H1 (cell line): ENCODE measurements around the gene VAPB. TPM values are rescaled to one million over a fixed set of nuclear protein-coding genes. Genes with fewer than 3 reads are reported as not detected.

Experiments used
- CTCF ChIA-PET: fragments of 300-600 bp; sonication (Branson Sonifier 250); formaldehyde crosslinking; loops from one replicate; lab custom pipeline; 2021; ENCODE audit not compliant: partially characterized antibody; lab: Charles Lee
- POLR2A ChIA-PET: fragments of 300-600 bp; sonication (Branson Sonifier 250); formaldehyde crosslinking; loops from one replicate; lab custom pipeline; 2021; ENCODE audit warnings: inconsistent platforms; ENCODE audit not compliant: partially characterized antibody; lab: Charles Lee
- DNase-seq, 2 experiments: peaks; one replicate each; pipeline versions ENCODE4 v3.0.0 to v3.0.0-alpha.2; 2010 to 2022; ENCODE audit warnings: low spot score in 2 of 2, low read depth in 1 of 2, mixed read lengths in 1 of 2
- FAIRE-seq: peaks from 2 replicates; lab custom pipeline; 2011; peaks lifted over from hg19 to GRCh38; lab: Jason Lieb, UNC
- H2AFZ ChIP-seq: 2 replicates; pipeline ENCODE4 v1.8.1; 2012; ENCODE audit warnings: low read length, inconsistent platforms
- H2AK5ac ChIP-seq: 2 replicates; pipeline ENCODE4 v1.6.1; 2013; ENCODE audit warnings: low read depth, low read length
- H2BK120ac ChIP-seq: replicated peaks from 2 replicates; pipeline ENCODE3; 2013; ENCODE audit warnings: low read depth, low read length, inconsistent platforms
- H2BK12ac ChIP-seq: 2 replicates; pipeline ENCODE4 v1.6.1; 2013; ENCODE audit warnings: low read depth, low read length
- H2BK15ac ChIP-seq: 2 replicates; pipeline ENCODE4 v1.6.1; 2013; ENCODE audit warnings: low read length
- H2BK20ac ChIP-seq: 2 replicates; pipeline ENCODE4 v1.6.1; 2013; ENCODE audit warnings: low read length
- H2BK5ac ChIP-seq: 2 replicates; pipeline ENCODE4 v1.6.1; 2013; ENCODE audit warnings: low read depth, low read length
- H3K14ac ChIP-seq: 2 replicates; pipeline ENCODE4 v1.6.1; 2013; ENCODE audit warnings: inconsistent platforms; ENCODE audit not compliant: insufficient read length
- H3K18ac ChIP-seq: 2 replicates; pipeline ENCODE4 v1.6.1; 2013; ENCODE audit warnings: low read length; ENCODE audit errors: extremely low read depth
- H3K23ac ChIP-seq: 2 replicates; pipeline ENCODE4 v1.6.1; 2013; ENCODE audit warnings: inconsistent platforms; ENCODE audit not compliant: insufficient read length
- H3K23me2 ChIP-seq: 2 replicates; pipeline ENCODE4 v1.6.1; 2013; ENCODE audit warnings: low read depth, low read length
- H3K27ac ChIP-seq: 2 replicates; pipeline ENCODE4 v1.6.1; 2011; ENCODE audit warnings: low read depth, low read length, inconsistent platforms
- H3K27me3 ChIP-seq, 4 experiments: replicated peaks in 1 of 4; 1 replicate in 1 of 4; 2 replicates in 3 of 4; pipeline versions ENCODE4 v1.6.1 to v1.8.1; 2011 to 2013; ENCODE audit warnings: low read length in 3 of 4, mild to moderate bottlenecking in 3 of 4, inconsistent platforms in 2 of 4, mixed read lengths in 2 of 4, moderate library complexity in 1 of 4; ENCODE audit not compliant: control insufficient read depth in 3 of 4, insufficient read depth in 3 of 4; ENCODE audit errors: extremely low read depth in 1 of 4
- H3K36me3 ChIP-seq, 4 experiments: 2 replicates each; pipeline versions ENCODE4 v1.6.1 to v1.8.1; 2011 to 2013; ENCODE audit warnings: mild to moderate bottlenecking in 4 of 4, low read length in 3 of 4, moderate library complexity in 2 of 4, control low read depth in 1 of 4, inconsistent platforms in 1 of 4; ENCODE audit not compliant: insufficient read depth in 4 of 4, control insufficient read depth in 2 of 4
- H3K4ac ChIP-seq: replicated peaks from 2 replicates; pipeline ENCODE3; 2013; ENCODE audit warnings: low read length, low read depth, mixed read lengths, inconsistent platforms; ENCODE audit not compliant: insufficient read length
- H3K4me1 ChIP-seq, 4 experiments: replicated peaks in 1 of 4; 1 replicate in 1 of 4; 2 replicates in 3 of 4; pipeline versions ENCODE4 v1.6.1 to v1.8.1; 2011 to 2013; ENCODE audit warnings: low read length in 3 of 4, inconsistent platforms in 2 of 4, mixed read lengths in 1 of 4; ENCODE audit not compliant: insufficient read depth in 4 of 4, control insufficient read depth in 3 of 4
- H3K4me2 ChIP-seq, 2 experiments: 2 replicates each; pipeline versions ENCODE4 v1.6.1 to v1.8.1; 2011 to 2013; ENCODE audit warnings: low read depth in 2 of 2, low read length in 2 of 2, control low read depth in 1 of 2, inconsistent platforms in 1 of 2, mild to moderate bottlenecking in 1 of 2; ENCODE audit not compliant: insufficient read depth in 1 of 2
- H3K4me3 ChIP-seq, 4 experiments: fragments of 200-600, 300-600 bp in 1 of 4; sonication (generic), shearing (Covaris generic), sonication (Bioruptor Twin) in 1 of 4; 2 replicates each; pipeline versions ENCODE4 v1.5.1 to v1.8.1; 2011 to 2016; ENCODE audit warnings: low read length in 4 of 4, low read depth in 3 of 4, control low read depth in 2 of 4, inconsistent platforms in 2 of 4, mild to moderate bottlenecking in 2 of 4, mixed read lengths in 1 of 4, moderate library complexity in 1 of 4; ENCODE audit not compliant: insufficient read depth in 2 of 4; ENCODE audit errors: extremely low read depth in 1 of 4
- H3K56ac ChIP-seq: replicated peaks from 2 replicates; pipeline ENCODE3; 2013; ENCODE audit warnings: low read depth, mild to moderate bottlenecking, mixed read lengths, low read length, inconsistent platforms; ENCODE audit not compliant: insufficient read length
- H3K79me1 ChIP-seq: 2 replicates; pipeline ENCODE4 v1.6.1; 2013; ENCODE audit warnings: low read depth, low read length, control low read depth
- H3K79me2 ChIP-seq, 2 experiments: 2 replicates each; pipeline versions ENCODE4 v1.6.1 to v1.8.1; 2012 to 2013; ENCODE audit warnings: low read length in 2 of 2, mild to moderate bottlenecking in 2 of 2, inconsistent platforms in 1 of 2; ENCODE audit not compliant: insufficient read depth in 2 of 2, control insufficient read depth in 1 of 2
- H3K9ac ChIP-seq, 4 experiments: replicated peaks in 1 of 4; 1 replicate in 1 of 4; 2 replicates in 3 of 4; pipeline versions ENCODE4 v1.6.1 to v1.8.1; 2011 to 2013; ENCODE audit warnings: low read depth in 3 of 4, low read length in 3 of 4, control low read depth in 2 of 4, mild to moderate bottlenecking in 2 of 4, moderate library complexity in 2 of 4, inconsistent platforms in 1 of 4; ENCODE audit errors: extremely low read depth in 1 of 4
- H3K9me3 ChIP-seq, 2 experiments: 2 replicates each; pipeline versions ENCODE4 v1.6.1 to v1.8.1; 2012 to 2013; ENCODE audit warnings: mild to moderate bottlenecking in 2 of 2, moderate library complexity in 2 of 2, control low read depth in 1 of 2, inconsistent platforms in 1 of 2, low read depth in 1 of 2, low read length in 1 of 2, mixed read lengths in 1 of 2; ENCODE audit not compliant: insufficient read depth in 2 of 2
- H4K20me1 ChIP-seq, 2 experiments: replicated peaks in 1 of 2; 2 replicates each; pipeline versions ENCODE3 to v1.8.1; 2011 to 2013; ENCODE audit warnings: inconsistent platforms in 2 of 2, low read length in 2 of 2, mild to moderate bottlenecking in 1 of 2; ENCODE audit not compliant: insufficient read depth in 2 of 2, control insufficient read depth in 1 of 2
- H4K5ac ChIP-seq: 2 replicates; pipeline ENCODE4 v1.6.1; 2013; ENCODE audit warnings: low read length, low read depth, mixed read lengths, inconsistent platforms; ENCODE audit not compliant: insufficient read length
- H4K8ac ChIP-seq: 2 replicates; pipeline ENCODE4 v1.8.0; 2013; ENCODE audit warnings: mild to moderate bottlenecking, moderate library complexity, low read length, inconsistent platforms; ENCODE audit not compliant: insufficient read depth; ENCODE audit errors: extremely low read depth
- H4K91ac ChIP-seq: replicated peaks from 2 replicates; pipeline ENCODE3; 2013; ENCODE audit warnings: low read length, mixed read lengths, inconsistent platforms; ENCODE audit not compliant: insufficient read length
- FOSL1 ChIP-seq: IDR thresholded peaks from 2 replicates; pipeline ENCODE4 v1.6.1; 2011; ENCODE audit warnings: mild to moderate bottlenecking, low read depth, low read length, moderate library complexity; ENCODE audit not compliant: insufficient read depth
- HDAC2 ChIP-seq, 2 experiments: fragments of 300-600 bp in 1 of 2; sonication (generic) in 1 of 2; IDR thresholded peaks; 2 replicates each; pipeline ENCODE4 v1.6.1; 2011 to 2012; ENCODE audit warnings: low read depth in 2 of 2, low read length in 2 of 2, mild to moderate bottlenecking in 2 of 2, moderate library complexity in 2 of 2, borderline replicate concordance in 1 of 2, inconsistent platforms in 1 of 2
- KDM1A ChIP-seq: fragments of 200-600, 300-600 bp; sonication (generic); IDR thresholded peaks from 2 replicates; pipeline ENCODE4 v1.7.1; 2016; ENCODE audit warnings: mild to moderate bottlenecking, low read length, borderline replicate concordance
- WGBS, 2 experiments: shearing (Covaris generic) in 1 of 2; methylation state at CpG; one replicate each; pipeline versions ENCODE4 v1.1.6 to v1.1.7; 2013 to 2015; ENCODE audit warnings: low lambda C conversion rate in 2 of 2, mixed read lengths in 2 of 2, inconsistent platforms in 1 of 2, low coverage in 1 of 2, missing lambda C conversion rate in 1 of 2; ENCODE audit not compliant: insufficient replicate concordance in 2 of 2, insufficient coverage in 1 of 2, insufficient read length in 1 of 2; ENCODE audit errors: extremely low coverage in 1 of 2, missing lambda C conversion rate in 1 of 2; 5-methylcytosine and 5-hydroxymethylcytosine counted together
- polyA plus RNA-seq, 7 experiments: library from polyadenylated mRNA; depleted of rRNA in 3 of 7; stranded (reverse) in 5 of 7; unstranded in 2 of 7; fragments of >200 nt in 5 of 7; fragments of 200-250 nt in 2 of 7; gene quantifications; 1 replicate in 5 of 7; 2 replicates in 1 of 7; 4 replicates in 1 of 7; pipeline versions ENCODE4 v1.2.1 to v1.2.3, GENCODE V29; 2011 to 2013; ENCODE audit warnings: missing spikeins in 2 of 7, mixed read lengths in 2 of 7
- total RNA-seq: library from RNA; stranded (reverse); fragmentation: NEBNext Ultra II Directional; extraction: Animal tissue kit (Norgen Biotek cat#: 25700); gene quantifications from 2 replicates; pipeline ENCODE4 v1.2.1, GENCODE V29; 2021

Gene VAPB
- total and polyA plus RNA-seq, 2 of the 8 experiments (the other 6 are each of a cell fraction or from before 2014, with no cell fraction given): 24.4 to 62.8 TPM

GRCh38 chr20:58486207-58486606, 97.2 kb downstream of the VAPB start:
- no peak overlapping the region for H2BK15ac ChIP-seq
- DNase-seq (no peak), FAIRE-seq (no peak)
- H3K4me2 ChIP-seq: no peak overlapping the region
- H3K4me3 ChIP-seq: peak overlapping the region in 1 of 4 experiments; percentile 9; a peak in 1 of 8 replicates
- H3K14ac ChIP-seq: no peak overlapping the region
- H4K5ac ChIP-seq: no peak overlapping the region
- H2BK120ac ChIP-seq: no peak overlapping the region
- peaks cover 2 to 4% (median 3%) of the 10 kb centered on the region in 4 experiments; a peak in 6 of 7 replicates for H3K4me1 ChIP-seq
- no peak overlapping the region for H3K27ac ChIP-seq
- no peak overlapping the region for H4K8ac ChIP-seq
- H3K56ac ChIP-seq: no peak overlapping the region
- H2BK12ac ChIP-seq: no peak overlapping the region
- no peaks in the 10 kb centered on the region; a peak in 1 of 7 replicates for H3K27me3 ChIP-seq
- H4K20me1 ChIP-seq: no peaks in the 10 kb centered on the region
- H2BK5ac ChIP-seq: no peak overlapping the region
- H2AFZ ChIP-seq: no peak overlapping the region
- H3K79me2 ChIP-seq: no peaks in the 10 kb centered on the region
- no peaks in the 10 kb centered on the region for H3K79me1 ChIP-seq
- no peaks in the 10 kb centered on the region; the same call in 1 of the 2 replicates for H3K23me2 ChIP-seq
- ChIA-PET POLR2A (no interaction called here), CTCF (interaction anchor here (0.7 kb wide), 1 partner anchor 10 kb away, joined by 3 read pairs; no protein-coding TSS in a partner anchor)
- no peak overlapping the region for H4K91ac ChIP-seq
- H2BK20ac ChIP-seq: no peak overlapping the region
- WGBS, 2 experiments: 68% methylated on average over 1 of the region's 1 CpG; no CpG with 5 or more reads in 1 of the 2 experiments
- no peaks in the 10 kb centered on the region for H3K36me3 ChIP-seq
- no peak overlapping the region for H2AK5ac ChIP-seq
- TF ChIP-seq HDAC2 (IDR thresholded peaks at IDR 0.05; ENCODE audit: borderline replicate concordance in 1 of 2, low read depth in 2 of 2, low read length in 2 of 2): 0 out of 4 replicates have a peak, but pooled peaks of 1 of the 2 experiments have one; percentile 31
- no peak for TF ChIP-seq FOSL1
- peak; percentile 78 for TF ChIP-seq KDM1A
- no peak overlapping the region for H3K9ac ChIP-seq
- no peak overlapping the region for H3K18ac ChIP-seq
- H3K4ac ChIP-seq: no peak overlapping the region
- peaks cover 8 to 17% of the 10 kb centered on the region in 2 experiments; a peak in 3 of 4 replicates for H3K9me3 ChIP-seq
- no peak overlapping the region for H3K23ac ChIP-seq
